WERI-Rb-1 (cell line): ENCODE results near the gene MAP3K14.
A peak's percentile ranks its signal among the peaks of the same experiment; 100 is the strongest.
"Not testable (repeated sequence)": the region's sequence is repeated elsewhere in the genome, so short reads cannot be mapped to it uniquely, and the experiment has no call there.

ENCODE experiments used
- DNase-seq: peaks from one replicate; pipeline ENCODE4 v3.0.0-alpha.2; 2020
- H3K27ac ChIP-seq: fragments of 250-450 bp; sonication (Bioruptor Pico); 2 replicates; pipeline ENCODE4 v1.5.1; 2020; ENCODE audit warnings: mild to moderate bottlenecking, moderate library complexity
- H3K27me3 ChIP-seq: fragments of 250-450 bp; sonication (Bioruptor Pico); 2 replicates; pipeline ENCODE4 v1.5.1; 2021; ENCODE audit warnings: mild to moderate bottlenecking, low read depth, moderate library complexity; ENCODE audit not compliant: insufficient read depth, severe bottlenecking
- H3K36me3 ChIP-seq: fragments of 250-450 bp; sonication (Bioruptor Pico); 2 replicates; pipeline ENCODE4 v1.5.1; 2020; ENCODE audit warnings: mild to moderate bottlenecking, moderate library complexity
- H3K4me3 ChIP-seq: 2 replicates; pipeline ENCODE4 v1.5.1; 2011; ENCODE audit warnings: low read depth, mild to moderate bottlenecking, control low read depth, low read length
- H3K9me3 ChIP-seq: fragments of 250-450 bp; sonication (Bioruptor Pico); 2 replicates; pipeline ENCODE4 v1.5.1; 2021; ENCODE audit warnings: mild to moderate bottlenecking, moderate library complexity; ENCODE audit not compliant: severe bottlenecking
- TF ChIP-seq, protein P1 (sequence below): IDR thresholded peaks from 2 replicates; pipeline ENCODE4 v1.5.1; 2011; ENCODE audit warnings: low read depth, mild to moderate bottlenecking, control low read depth, inconsistent platforms, low read length

MAP3K14 gene

DNA sequence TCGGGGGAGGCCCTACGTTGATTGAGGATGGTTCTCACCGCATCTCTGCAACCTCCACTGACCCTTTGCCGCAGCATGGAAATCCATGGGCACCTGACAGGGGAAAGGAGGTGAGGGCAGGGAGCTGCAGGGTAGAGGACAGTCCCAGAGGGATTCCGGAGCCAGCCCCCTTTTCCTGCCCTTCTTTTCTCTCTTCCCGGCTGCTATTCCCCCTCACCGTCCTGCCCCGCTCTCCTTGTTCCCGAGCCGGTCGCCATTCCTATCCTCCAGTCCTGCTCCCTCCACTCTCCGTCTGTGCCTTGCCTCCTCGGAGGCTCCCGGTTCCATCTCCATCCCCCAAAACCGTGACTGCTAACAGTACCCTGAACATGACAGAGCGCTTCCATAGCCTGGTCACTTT lies 59.7 kb downstream of the MAP3K14 start:
- peaks cover under 1% of the 10 kb centered on the region; the same call in 1 of the 2 replicates for H3K36me3 ChIP-seq
- DNase-seq: no peak
- no peak overlapping the region for H3K4me3 ChIP-seq
- no peaks in the 10 kb centered on the region for H3K9me3 ChIP-seq
- no peak overlapping the region for H3K27ac ChIP-seq
- TF ChIP-seq, protein P1, sequence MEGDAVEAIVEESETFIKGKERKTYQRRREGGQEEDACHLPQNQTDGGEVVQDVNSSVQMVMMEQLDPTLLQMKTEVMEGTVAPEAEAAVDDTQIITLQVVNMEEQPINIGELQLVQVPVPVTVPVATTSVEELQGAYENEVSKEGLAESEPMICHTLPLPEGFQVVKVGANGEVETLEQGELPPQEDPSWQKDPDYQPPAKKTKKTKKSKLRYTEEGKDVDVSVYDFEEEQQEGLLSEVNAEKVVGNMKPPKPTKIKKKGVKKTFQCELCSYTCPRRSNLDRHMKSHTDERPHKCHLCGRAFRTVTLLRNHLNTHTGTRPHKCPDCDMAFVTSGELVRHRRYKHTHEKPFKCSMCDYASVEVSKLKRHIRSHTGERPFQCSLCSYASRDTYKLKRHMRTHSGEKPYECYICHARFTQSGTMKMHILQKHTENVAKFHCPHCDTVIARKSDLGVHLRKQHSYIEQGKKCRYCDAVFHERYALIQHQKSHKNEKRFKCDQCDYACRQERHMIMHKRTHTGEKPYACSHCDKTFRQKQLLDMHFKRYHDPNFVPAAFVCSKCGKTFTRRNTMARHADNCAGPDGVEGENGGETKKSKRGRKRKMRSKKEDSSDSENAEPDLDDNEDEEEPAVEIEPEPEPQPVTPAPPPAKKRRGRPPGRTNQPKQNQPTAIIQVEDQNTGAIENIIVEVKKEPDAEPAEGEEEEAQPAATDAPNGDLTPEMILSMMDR: no peak
- H3K27me3 ChIP-seq: no peaks in the 10 kb centered on the region

DNA sequence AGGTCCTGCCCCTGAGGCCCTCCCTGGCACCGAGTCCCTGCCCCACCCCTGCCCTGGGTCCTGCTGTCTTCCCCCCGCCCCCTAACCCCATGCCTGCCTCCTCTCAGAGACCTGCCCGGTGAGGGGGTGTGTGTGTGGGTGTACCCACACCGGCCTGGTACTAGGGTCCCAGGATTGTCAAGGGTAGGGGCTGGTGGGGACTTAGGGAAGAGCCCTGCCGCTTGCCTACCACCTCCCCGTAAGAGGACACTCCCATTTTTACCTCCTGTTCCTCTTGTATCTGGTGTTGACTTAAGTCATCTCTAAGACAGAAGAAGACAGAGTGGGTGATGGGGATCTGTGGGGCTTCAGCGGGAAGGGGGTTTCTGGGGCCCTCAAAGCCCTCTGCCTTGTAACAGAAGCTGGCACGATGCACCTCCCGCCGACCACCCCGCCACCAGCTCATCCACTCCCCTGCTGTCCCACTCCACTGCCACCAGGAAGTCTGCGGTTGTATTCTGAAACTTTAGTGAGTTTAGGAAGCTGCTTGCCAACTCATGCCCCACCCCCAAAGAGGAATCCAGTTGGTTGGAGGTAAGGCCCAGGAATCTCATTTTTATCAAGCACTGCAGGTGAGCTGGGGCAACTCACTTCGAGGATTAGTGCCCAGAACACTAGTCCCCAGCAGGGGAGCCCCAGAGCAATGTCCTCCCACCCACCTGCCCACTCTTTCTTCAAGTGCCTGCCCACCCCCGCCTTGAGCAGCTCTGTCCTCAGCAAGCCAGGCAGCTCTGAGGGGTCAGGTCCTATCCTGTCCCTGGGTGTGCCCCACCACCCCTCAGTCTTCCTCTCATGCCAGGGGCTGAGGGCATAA lies 60.5 kb downstream of the MAP3K14 start:
- Histone ChIP-seq H3K27me3 (no peaks in the 10 kb centered on the region), H3K4me3 (no peak overlapping the region), H3K9me3 (no peaks in the 10 kb centered on the region), H3K36me3 (no peaks in the 10 kb centered on the region), H3K27ac (no peak overlapping the region)
- TF ChIP-seq, protein P1: peak; percentile 60
- DNase-seq: no peak

DNA sequence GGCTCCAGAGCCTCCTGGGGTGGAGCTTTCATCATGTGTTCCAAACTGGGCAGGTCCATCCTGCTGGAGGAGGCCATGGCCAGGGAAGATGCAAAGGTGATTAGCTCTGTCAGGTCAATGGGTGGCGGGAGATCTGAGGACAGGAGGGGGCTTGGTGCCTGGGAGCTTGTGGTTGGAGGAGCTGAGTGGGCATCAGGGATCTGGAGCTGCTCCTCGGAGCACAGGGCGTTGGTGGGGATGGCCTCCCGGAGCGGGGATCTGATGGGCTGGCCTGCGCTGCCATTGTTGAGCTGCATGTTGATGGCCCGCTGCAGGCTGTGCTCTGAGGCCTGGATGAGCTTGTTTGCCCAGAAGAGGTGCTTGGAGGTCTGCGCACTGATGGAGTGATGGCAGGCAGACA lies 61.5 kb downstream of the MAP3K14 start:
- no peak for DNase-seq
- Histone ChIP-seq H3K27me3 (no peaks in the 10 kb centered on the region), H3K9me3 (no peaks in the 10 kb centered on the region), H3K4me3 (no peak overlapping the region), H3K27ac (no peak overlapping the region), H3K36me3 (no peaks in the 10 kb centered on the region)
- TF ChIP-seq, protein P1: no peak

DNA sequence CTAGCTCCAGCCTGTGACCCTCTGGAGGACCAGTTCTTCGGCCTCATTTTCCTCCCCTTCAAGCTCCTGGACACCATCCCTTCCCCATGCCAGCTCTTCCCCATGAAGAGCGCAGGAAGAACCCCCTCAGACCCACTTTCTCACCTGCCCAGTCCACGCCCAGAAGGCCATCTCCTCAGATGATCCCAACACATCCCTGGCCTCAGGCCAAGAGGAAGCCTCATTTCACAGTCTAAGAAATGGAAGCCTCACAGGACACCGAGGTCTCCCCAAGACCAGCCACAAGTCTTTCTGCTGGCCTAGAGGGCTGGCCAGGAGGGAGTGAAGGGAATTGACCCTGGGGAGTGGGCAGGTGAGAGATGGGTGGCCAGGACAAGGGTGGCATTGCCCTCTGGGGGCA lies 62.9 kb downstream of the MAP3K14 start:
- peaks cover 8% of the 10 kb centered on the region; the same call in 1 of the 2 replicates for H3K36me3 ChIP-seq
- DNase-seq: no peak
- no peaks in the 10 kb centered on the region for H3K9me3 ChIP-seq
- H3K4me3 ChIP-seq: no peak overlapping the region
- no peaks in the 10 kb centered on the region for H3K27me3 ChIP-seq
- TF ChIP-seq, protein P1: no peak
- H3K27ac ChIP-seq: no peak overlapping the region

DNA sequence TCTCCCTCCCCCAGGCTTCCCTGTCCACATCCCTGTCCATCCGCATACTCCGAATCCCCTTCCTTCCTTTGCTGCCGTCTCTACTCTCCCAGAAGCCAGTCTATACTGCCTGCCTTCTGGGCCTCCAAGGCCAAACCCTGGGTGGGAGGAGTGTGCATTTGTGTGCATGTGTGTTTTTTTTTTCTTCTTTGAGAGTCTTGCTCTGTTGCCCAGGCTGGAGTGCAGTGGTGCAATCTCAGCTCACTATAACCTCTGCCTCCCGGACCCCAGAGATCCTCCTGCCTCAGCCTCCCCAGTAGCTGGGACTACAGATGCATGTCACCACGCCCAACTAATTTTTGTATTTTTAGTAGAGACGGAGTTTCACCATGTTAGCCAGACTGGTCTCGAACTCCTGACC lies 63.6 kb downstream of the MAP3K14 start:
- H3K27ac ChIP-seq, H3K9me3 ChIP-seq, H3K36me3 ChIP-seq, H3K4me3 ChIP-seq, DNase-seq, H3K27me3 ChIP-seq: not testable (repeated sequence)

DNA sequence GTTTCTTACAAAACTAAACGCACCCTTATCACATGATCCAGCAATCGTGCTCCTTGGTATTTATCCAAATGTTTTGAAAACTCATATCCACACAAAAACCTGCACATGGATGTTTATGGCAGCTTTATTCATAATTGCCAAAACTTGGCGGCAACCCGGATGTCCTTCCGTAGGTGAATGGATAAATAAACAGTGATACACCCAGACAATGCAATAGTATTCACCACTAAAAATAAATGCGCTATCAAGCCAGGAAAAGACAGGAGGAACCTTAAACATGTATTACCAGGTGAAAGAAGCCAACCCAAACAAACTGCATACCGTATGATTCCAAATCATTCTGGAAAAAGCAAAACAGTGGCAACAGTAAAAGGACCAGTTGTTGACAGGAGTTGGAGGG lies 64.9 kb downstream of the MAP3K14 start:
- Histone ChIP-seq H3K27me3 (no peaks in the 10 kb centered on the region), H3K27ac (no peak overlapping the region), H3K9me3 (no peaks in the 10 kb centered on the region), H3K36me3 (peaks cover 8% of the 10 kb centered on the region; the same call in 1 of the 2 replicates), H3K4me3 (no peak overlapping the region)
- TF ChIP-seq, protein P1: no peak
- DNase-seq: no peak
